ENCODE results near the gene DTWD2. TPM values are rescaled to one million over a fixed set of nuclear protein-coding genes. Genes with fewer than 3 reads are reported as not detected.
"Not testable (repeated sequence)": the region's sequence is repeated elsewhere in the genome, so short reads cannot be mapped to it uniquely, and the experiment has no call there.

DTWD2 gene
- total RNA-seq, 2 experiments from 2014 or later: 3.6 to 4.5 TPM

DNA sequence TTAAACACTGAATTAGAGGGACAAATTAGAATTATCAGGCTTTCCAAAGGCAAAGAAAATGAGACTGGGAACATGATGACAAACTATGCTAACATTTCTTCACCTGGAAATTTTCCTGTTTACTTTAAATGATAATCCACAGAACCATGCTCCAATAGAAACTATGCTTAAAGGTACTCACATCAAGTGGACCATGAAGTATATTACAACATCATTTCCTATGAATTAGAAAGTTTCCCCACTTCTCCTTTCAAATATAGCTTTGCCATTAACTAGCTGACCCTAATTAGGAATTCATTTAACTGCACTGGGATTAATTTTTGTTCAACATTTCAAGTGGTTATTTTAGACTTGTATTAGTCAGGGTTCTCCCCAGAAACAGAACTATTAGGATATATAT lies 81.4 kb downstream of the DTWD2 start:
- CTCF ChIA-PET: no interaction called here
- DNase-seq: no peak
- H3K4me3 Mint-ChIP-seq: no peak overlapping the region
- no peaks in the 10 kb centered on the region for H3K9me3 Mint-ChIP-seq (ENCODE audit: low read depth)
- no peak overlapping the region for H3K27ac Mint-ChIP-seq
- POLR2A ChIA-PET: no interaction called here
- no peaks in the 10 kb centered on the region for H3K4me1 Mint-ChIP-seq
- no peaks in the 10 kb centered on the region for H3K36me3 Mint-ChIP-seq (ENCODE audit: low read depth)
- intact Hi-C loops (cut with DNase I, micrococcal nuclease): no loop called here
- no peaks in the 10 kb centered on the region for H3K27me3 Mint-ChIP-seq
- no peak for ATAC-seq

- Mint-ChIP-seq H3K9me3 (ENCODE audit: low read depth) (no peaks in the 10 kb centered on the region), H3K27me3 (no peaks in the 10 kb centered on the region), H3K4me1 (no peaks in the 10 kb centered on the region), H3K27ac (no peak overlapping the region), H3K36me3 (ENCODE audit: low read depth) (no peaks in the 10 kb centered on the region), H3K4me3 (no peak overlapping the region)
- POLR2A ChIA-PET: no interaction called here
- no peak for DNase-seq
- no peak for ATAC-seq
- intact Hi-C loops (cut with DNase I, micrococcal nuclease): no loop called here
- CTCF ChIA-PET: interaction anchor here (0.6 to 1.0 kb wide), 2 partner anchors 14 to 850 kb away, joined by 3 to 4 read pairs; no protein-coding TSS in a partner anchor
Measured at GRCh38 chr5:118905196-118905595, 83.2 kb downstream of the DTWD2 start.

- ChIA-PET CTCF (interaction anchor here (1.0 kb wide), 1 partner anchor 10 kb away, joined by 4 read pairs; no protein-coding TSS in a partner anchor), POLR2A (no interaction called here)
- intact Hi-C loops (cut with DNase I, micrococcal nuclease): no loop called here
- Mint-ChIP-seq H3K4me1 (no peaks in the 10 kb centered on the region), H3K4me3 (no peak overlapping the region), H3K27ac (no peak overlapping the region), H3K9me3 (ENCODE audit: low read depth) (no peaks in the 10 kb centered on the region), H3K36me3 (ENCODE audit: low read depth) (no peaks in the 10 kb centered on the region), H3K27me3 (no peaks in the 10 kb centered on the region)
- ATAC-seq (no peak), DNase-seq (no peak)
Measured at GRCh38 chr5:118902656-118903438, 85.5 kb downstream of the DTWD2 start.

GRCh38 chr5:118894709-118895108 lies 93.6 kb downstream of the DTWD2 start:
- CTCF ChIA-PET: no interaction called here
- H3K36me3 Mint-ChIP-seq (ENCODE audit: low read depth): no peaks in the 10 kb centered on the region

DNA sequence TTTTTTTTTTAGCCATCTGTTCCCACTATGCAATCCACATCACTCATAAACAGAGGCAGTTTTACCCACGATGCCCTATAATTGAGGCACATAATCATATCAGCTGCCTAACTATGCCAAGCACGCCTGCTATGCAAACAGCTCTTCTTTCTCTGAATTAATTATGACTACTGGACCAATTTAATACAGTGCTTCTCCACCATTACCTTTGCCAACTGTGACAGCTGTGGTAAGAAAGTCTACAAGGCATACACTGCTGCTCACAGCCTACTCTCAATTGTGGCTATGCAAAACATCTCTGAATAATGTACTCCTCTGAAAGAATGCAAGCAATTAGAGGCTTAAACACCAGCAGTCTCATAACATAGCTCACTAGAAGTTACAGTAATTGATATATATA lies 97.1 kb downstream of the DTWD2 start:
- Mint-ChIP-seq H3K4me1 (no peaks in the 10 kb centered on the region), H3K36me3 (ENCODE audit: low read depth) (no peaks in the 10 kb centered on the region), H3K27me3 (no peaks in the 10 kb centered on the region), H3K9me3 (ENCODE audit: low read depth) (no peaks in the 10 kb centered on the region), H3K27ac (no peak overlapping the region), H3K4me3 (no peak overlapping the region)
- ChIA-PET CTCF (interaction anchor here (0.6 to 1.2 kb wide), 2 partner anchors 14 to 1139 kb away, joined by 3 to 4 read pairs; no protein-coding TSS in a partner anchor), POLR2A (no interaction called here)
- ATAC-seq: no peak
- intact Hi-C loops (cut with DNase I, micrococcal nuclease): no loop called here
- DNase-seq: no peak

More at GRCh38 chr5:118894709-118895108, 93.6 kb downstream of the DTWD2 start:
- ATAC-seq (no peak), DNase-seq (no peak)
- Mint-ChIP-seq H3K4me1 (no peaks in the 10 kb centered on the region), H3K4me3 (no peak overlapping the region), H3K9me3 (ENCODE audit: low read depth) (no peaks in the 10 kb centered on the region), H3K27me3 (no peaks in the 10 kb centered on the region), H3K27ac (no peak overlapping the region)
- intact Hi-C loops (cut with DNase I, micrococcal nuclease): no loop called here
- POLR2A ChIA-PET: no interaction called here

GRCh38 chr5:118889165-118889564 lies 99.2 kb downstream of the DTWD2 start:
- intact Hi-C loops (cut with DNase I, micrococcal nuclease): no loop called here
- ChIA-PET CTCF (interaction anchor here (0.5 kb wide), 1 partner anchor 724 kb away, joined by 3 read pairs; no protein-coding TSS in a partner anchor), POLR2A (no interaction called here)
- no peaks in the 10 kb centered on the region for H3K9me3 Mint-ChIP-seq (ENCODE audit: low read depth)
- H3K4me3 Mint-ChIP-seq: no peak overlapping the region
- ATAC-seq (no peak), DNase-seq (no peak)
- H3K27me3 Mint-ChIP-seq: no peaks in the 10 kb centered on the region
- H3K4me1 Mint-ChIP-seq: no peaks in the 10 kb centered on the region
- H3K27ac Mint-ChIP-seq: no peak overlapping the region
- H3K36me3 Mint-ChIP-seq (ENCODE audit: low read depth): no peaks in the 10 kb centered on the region

DNA sequence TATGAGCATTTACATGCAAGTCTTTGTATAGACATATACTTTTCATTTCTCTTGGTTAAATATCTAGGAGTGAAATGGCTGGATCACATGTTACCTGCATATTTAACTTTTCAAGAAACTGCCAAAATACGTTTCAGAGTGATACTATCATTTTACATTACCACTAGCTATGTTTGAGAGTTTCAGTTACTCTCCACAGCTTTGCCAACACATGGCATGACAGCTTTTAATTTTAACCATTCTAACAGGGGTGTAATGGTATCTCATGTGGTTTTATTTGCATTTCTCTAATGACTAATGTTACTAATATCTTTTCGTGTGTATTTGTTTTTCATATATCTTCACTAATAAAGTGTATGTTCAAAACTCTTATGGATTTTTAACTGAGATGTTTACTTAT lies 99.8 kb downstream of the DTWD2 start:
- Mint-ChIP-seq H3K4me3 (no peak overlapping the region), H3K4me1 (no peaks in the 10 kb centered on the region), H3K36me3 (ENCODE audit: low read depth) (no peaks in the 10 kb centered on the region), H3K9me3 (ENCODE audit: low read depth) (no peaks in the 10 kb centered on the region), H3K27ac (no peak overlapping the region), H3K27me3 (no peaks in the 10 kb centered on the region)
- no peak for DNase-seq
- ChIA-PET POLR2A (no interaction called here), CTCF (interaction anchor here (0.5 kb wide), 1 partner anchor 725 kb away, joined by 3 read pairs; no protein-coding TSS in a partner anchor)
- no peak for ATAC-seq
- intact Hi-C loops (cut with DNase I, micrococcal nuclease): no loop called here

- Mint-ChIP-seq H3K4me3 (no peak overlapping the region), H3K4me1 (no peaks in the 10 kb centered on the region), H3K36me3 (ENCODE audit: low read depth) (no peaks in the 10 kb centered on the region), H3K27ac (no peak overlapping the region), H3K9me3 (ENCODE audit: low read depth) (peaks cover 3% of the 10 kb centered on the region), H3K27me3 (no peaks in the 10 kb centered on the region)
- ChIA-PET POLR2A (no interaction called here), CTCF (no interaction called here)
- ATAC-seq: no peak
- intact Hi-C loops (cut with DNase I, micrococcal nuclease): no loop called here
- no peak for DNase-seq
Measured at GRCh38 chr5:118883362-118883761, 105.0 kb downstream of the DTWD2 start.

DNA sequence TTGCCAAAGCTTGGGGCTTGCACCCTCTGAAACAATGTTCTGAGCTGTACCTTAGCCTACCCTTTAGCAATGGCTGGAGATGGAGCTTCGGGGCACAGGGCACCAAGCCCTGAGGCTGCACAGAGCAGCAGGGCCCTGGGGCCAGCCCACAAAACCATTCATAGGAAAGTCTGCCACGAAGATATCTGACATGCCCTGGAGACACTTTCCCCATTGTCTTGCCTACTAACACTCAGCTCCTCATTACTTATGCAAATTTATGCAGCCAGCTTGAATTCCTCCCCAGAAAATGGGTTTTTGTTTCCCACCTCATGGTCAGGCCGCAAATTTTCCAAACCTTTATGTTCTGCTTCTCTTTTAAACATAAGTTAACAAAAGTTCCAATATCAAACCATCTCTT lies 105.7 kb downstream of the DTWD2 start:
- ChIA-PET POLR2A (no interaction called here), CTCF (no interaction called here)
- no peaks in the 10 kb centered on the region for H3K36me3 Mint-ChIP-seq (ENCODE audit: low read depth)
- DNase-seq (no peak), ATAC-seq (no peak)
- no peak overlapping the region for H3K4me3 Mint-ChIP-seq
- no peaks in the 10 kb centered on the region for H3K4me1 Mint-ChIP-seq
- intact Hi-C loops (cut with DNase I, micrococcal nuclease): no loop called here
- H3K9me3 Mint-ChIP-seq (ENCODE audit: low read depth): peaks cover 10% of the 10 kb centered on the region
- no peak overlapping the region for H3K27ac Mint-ChIP-seq
- no peaks in the 10 kb centered on the region for H3K27me3 Mint-ChIP-seq

DNA sequence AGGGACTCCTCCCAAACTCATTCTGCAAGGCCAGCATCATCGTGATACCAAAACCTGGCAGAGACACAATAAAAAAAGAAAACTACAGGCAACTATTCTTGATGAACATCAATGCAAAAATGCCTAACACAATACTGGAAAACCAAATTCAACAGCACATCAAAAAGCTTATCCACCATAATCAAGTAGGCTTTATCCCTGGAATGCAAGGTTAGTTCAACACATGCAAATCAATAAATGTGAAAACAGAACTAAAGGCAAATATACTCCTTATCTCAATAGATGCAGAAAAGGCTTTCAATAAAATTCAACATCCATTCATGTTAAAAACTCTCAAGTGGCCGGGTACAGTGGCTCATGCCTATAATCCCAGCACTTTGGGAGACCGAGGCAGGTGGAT lies 111.5 kb downstream of the DTWD2 start:
- DNase-seq; H3K27ac Mint-ChIP-seq; ATAC-seq; H3K4me1 Mint-ChIP-seq; POLR2A ChIA-PET; H3K27me3 Mint-ChIP-seq; H3K4me3 Mint-ChIP-seq; intact Hi-C loops (cut with DNase I, micrococcal nuclease); CTCF ChIA-PET: not testable (repeated sequence)
- Mint-ChIP-seq H3K36me3 (ENCODE audit: low read depth) (peaks cover 18% of the 10 kb centered on the region), H3K9me3 (ENCODE audit: low read depth) (peaks cover 38% of the 10 kb centered on the region)

DNA sequence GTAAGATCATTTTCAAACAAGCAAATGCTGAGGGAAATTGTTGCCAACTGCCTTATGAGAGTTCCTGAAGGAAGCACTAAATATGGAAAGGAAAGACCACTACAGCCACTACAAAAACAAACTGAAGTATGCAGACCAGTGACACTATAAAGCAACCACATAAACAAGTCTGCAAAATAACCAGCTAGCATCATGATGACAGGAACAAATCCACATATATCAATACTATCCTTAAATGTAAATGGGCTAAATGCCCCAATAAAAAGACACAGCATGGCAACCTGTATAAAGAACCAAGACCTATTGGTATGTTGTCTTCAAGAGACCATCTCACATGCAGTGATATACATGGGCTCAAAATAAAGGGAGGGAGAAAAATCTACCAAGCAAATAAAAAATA lies 113.2 kb downstream of the DTWD2 start:
- peaks cover 18% of the 10 kb centered on the region for H3K36me3 Mint-ChIP-seq (ENCODE audit: low read depth)
- H3K4me1 Mint-ChIP-seq: no peaks in the 10 kb centered on the region
- intact Hi-C loops (cut with DNase I, micrococcal nuclease): no loop called here
- no peaks in the 10 kb centered on the region for H3K27me3 Mint-ChIP-seq
- DNase-seq: no peak
- H3K27ac Mint-ChIP-seq: no peak overlapping the region
- ChIA-PET CTCF (no interaction called here), POLR2A (no interaction called here)
- H3K9me3 Mint-ChIP-seq (ENCODE audit: low read depth): peaks cover 37% of the 10 kb centered on the region
- ATAC-seq: no peak
- H3K4me3 Mint-ChIP-seq: no peak overlapping the region

GRCh38 chr5:118873417-118873816 lies 114.9 kb downstream of the DTWD2 start:
- ATAC-seq (no peak), DNase-seq (no peak)
- Mint-ChIP-seq H3K27me3 (no peaks in the 10 kb centered on the region), H3K9me3 (ENCODE audit: low read depth) (peaks cover 37% of the 10 kb centered on the region), H3K27ac (no peak overlapping the region), H3K4me3 (no peak overlapping the region), H3K36me3 (ENCODE audit: low read depth) (peaks cover 18% of the 10 kb centered on the region), H3K4me1 (no peaks in the 10 kb centered on the region)
- intact Hi-C loops (cut with DNase I, micrococcal nuclease): no loop called here
- CTCF ChIA-PET: no interaction called here
- POLR2A ChIA-PET: no interaction called here

Measured in activated CD4-positive, alpha-beta T cell treated with anti-CD3 and anti-CD28 coated beads for 36 hours (primary cell).